Smooth muscle cell of the brain vasculature (primary cell): Measurements from ENCODE around the gene MORN1.
"Not testable (repeated sequence)": the region's sequence is repeated elsewhere in the genome, so short reads cannot be mapped to it uniquely, and the experiment has no call there.

ENCODE experiments used
- DNase-seq: peaks from one replicate; pipeline ENCODE4 v3.0.0-alpha.2; 2012; ENCODE audit warnings: low read depth, low spot score

The MORN1 gene

DNA sequence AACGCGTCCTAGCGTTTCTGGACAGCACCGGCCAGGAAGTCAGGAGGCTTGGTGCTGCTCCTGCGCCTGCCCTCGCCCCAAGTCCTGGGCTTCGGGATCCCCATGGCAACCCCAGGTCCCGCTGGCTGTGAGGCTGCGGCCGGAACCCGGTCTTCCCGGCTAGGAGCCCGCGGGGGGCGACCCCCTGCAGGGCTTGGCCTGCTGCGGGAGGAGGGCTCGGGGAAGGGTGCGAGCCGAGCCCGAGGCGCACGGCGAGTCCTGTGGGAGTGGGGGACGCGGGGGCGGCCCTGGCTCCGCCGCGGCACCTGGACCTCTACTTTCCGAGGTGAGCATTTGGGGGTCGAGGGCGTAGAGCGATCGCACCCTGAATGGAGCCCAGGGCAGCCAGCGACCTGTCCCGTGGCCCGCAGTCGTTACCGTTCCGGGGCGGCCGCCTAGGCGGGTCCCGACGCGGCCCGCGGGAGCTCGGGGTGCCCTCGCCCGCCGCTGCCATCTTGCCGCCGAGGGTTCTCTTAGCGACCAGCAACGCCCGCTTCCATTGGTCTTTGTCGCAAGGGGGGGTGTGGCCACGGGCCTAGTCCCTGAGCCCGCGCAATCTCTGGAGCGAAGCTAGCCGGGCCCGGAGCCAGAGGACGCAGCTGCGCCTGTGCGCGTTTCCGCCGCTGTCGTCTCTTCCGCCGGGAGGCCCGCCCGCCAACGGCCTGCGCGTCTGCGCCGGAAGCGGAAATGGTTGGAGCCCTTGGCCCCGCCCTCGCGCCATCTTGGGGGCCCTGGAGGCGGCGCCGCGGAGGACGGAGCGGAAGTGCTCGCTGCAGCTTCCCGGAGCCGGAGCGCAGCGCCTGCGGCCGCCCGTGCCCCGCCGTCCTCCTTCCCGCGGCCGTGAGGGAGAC is at the start of gene MORN1, which contains the start of gene RER1:
MORN1 (minus strand) TSS at position 514 of the 890 bp plus-strand sequence; CDS start at position 493, 21 bp downstream.
RER1 (plus strand) TSS at position 801 of the 890 bp plus-strand sequence. CDS start 3,950 bp downstream, outside the sequence.
- peak; percentile 97 for DNase-seq

DNA sequence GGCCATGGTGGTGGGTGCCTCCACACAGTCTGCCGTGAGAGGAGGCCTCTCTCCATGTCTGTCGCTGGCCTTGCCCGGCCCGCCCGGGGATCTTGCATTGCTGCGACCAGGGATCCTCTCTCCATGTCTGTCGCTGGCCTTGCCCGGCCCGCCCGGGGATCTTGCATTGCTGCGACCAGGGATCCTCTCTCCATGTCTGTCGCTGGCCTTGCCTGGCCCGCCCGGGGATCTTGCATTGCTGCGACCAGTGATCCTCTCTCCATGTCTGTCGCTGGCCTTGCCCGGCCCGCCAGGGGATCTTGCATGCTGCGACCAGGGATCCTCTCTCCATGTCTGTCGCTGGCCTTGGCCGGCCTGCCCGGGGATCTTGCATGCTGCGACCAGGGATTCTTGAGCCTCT is 49.0 kb upstream of the MORN1 start:
- DNase-seq = not testable (repeated sequence)

DNA sequence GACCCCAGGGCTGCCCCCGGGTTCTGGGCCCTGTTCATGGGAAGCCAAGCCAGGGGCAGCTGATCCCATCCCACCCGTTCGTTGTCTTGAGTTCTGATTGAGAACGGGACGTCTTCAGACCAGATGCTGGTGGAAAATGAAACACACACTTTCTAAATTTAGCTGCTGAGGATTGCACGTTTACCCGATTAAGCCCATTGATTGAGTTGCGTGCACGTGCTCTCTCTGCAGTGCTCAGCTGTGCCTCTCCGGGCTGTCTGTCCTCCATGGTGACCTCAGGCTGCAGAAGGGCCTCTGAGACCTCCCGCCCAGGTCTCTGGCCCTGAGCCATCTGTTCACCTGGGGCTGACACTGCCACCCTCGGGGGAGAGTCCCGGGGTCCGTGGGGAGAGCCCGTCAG is 48.0 kb upstream of the MORN1 start:
- DNase-seq = no peak

DNA sequence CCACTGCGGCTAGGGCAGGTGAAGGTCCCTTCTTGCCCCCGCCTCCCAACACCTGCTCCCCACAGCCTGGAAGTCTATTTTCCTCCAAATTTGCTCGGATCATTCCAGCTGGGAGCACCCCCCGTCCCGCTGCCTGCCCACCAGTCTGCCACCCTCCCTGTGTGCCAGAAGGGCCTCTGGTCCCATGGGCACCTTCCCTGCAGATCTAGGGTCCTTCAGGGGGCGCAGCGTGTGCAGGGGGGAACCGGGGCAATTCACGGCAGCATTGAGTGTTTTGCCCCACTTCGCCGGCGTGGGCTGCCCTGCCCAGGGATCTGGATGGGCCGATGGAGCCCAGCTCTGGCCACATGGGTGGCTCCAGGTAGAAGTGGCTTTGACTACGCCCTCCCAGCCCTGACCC is 47.3 kb upstream of the MORN1 start:
- DNase-seq = no peak

DNA sequence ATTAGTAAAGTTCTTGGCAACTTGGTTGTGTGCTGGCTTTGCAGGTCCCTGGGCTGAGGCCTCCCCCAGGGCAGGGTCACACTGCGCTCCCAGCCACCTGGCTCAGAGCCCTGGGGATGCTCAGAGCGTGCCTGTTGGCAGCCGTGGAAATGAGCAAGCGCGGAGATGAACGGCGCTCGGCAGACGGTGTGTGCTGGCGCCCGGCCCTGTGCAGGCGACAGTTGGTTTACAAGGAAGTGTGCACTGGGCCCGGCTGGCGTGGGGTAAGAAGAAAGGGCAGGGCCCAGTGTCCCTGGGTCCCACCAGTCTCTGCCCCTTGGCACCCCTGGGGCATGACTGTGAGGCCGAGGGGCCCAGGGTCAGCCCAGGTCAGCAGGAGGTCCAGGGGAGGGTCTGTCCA is 46.7 kb upstream of the MORN1 start:
- DNase-seq = no peak

DNA sequence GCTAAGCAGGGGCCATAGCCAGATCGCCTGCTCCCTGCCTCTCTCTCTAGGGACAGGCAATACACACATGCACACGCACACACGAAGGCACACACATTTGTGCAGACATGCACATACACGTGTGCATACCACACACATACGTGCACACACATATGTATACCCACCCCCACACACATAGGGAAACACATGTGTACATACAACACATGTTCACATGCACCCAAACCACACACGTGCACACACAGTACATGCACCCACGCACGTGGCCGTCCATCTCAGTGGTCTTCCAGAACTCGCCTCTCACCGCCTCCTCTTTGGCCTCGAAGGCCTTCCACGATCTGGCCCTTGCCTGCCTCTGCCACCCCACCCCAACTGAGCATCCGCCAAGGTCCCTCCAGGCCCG is 46.3 kb upstream of the MORN1 start:
- no peak for DNase-seq

DNA sequence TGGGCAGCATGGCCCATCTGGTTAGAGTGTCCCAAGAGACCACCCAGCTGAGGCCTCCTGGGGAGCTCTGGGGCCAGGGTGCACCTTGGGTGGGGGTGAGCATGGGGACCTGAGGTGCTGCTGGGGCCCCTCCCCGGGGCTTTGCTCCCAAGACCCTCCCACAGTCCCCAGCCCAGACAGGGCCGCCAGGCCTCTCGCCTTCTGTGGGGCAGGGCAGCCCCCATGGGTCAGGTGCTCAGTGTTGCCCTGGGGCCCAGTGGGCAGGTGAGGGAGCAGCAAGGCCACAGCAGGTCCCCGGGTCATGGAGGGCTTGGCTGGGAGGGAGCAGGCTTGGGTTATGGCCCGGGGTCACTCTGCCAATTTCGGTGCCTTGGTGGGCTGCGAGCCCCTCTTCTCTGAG is 45.5 kb upstream of the MORN1 start:
- no peak for DNase-seq

DNA sequence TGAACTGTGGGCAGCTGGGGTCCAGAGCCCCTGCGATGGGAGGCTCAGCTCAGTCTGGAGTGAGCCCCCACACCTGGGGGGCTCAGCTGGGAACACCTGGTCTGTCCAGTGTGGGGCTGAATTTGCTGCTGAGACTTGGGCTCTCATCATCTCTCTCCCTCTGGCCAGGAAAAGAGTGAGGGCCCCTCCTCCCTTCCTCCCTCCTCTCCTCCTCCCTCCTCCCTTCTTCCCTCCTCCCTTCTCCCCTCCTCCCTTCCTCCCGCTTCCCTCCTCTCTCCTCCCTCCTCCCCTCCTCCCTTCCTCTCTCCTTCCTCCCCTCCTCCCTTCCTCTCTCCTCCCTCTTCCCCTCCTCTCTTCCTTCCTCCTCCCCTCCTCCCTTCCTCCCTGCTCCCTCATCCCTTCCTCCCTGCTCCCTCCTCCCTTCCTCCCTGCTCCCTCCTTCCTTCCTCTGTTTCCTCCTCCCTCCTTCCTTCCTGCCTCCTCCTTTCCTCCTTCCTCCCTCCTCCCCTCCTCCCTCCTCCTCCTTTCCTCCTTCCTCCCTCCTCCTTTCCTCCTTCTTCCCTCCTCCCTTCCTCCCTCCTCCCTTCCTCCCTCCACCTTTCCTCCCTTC is 44.5 kb upstream of the MORN1 start:
- DNase-seq = no peak

DNA sequence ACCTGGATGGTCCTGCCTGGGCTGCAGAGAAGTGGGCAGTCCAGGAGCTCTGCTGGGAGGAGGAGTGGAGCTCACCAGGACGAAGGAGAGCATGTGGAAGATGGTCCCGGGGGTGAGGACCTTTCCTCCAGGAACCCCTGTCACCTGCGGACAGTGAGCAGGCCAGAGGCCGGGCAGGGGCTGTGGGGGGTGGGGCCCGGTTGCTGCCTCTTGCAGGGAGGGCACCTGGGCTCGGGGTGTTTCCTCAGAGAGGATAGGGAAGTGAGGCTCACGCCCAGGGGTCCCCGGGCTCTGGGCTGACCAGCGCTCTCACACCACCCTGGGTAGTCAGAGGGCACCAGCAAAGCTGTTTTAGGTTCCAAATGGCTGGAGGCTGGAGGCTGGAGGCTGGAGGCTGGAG is 43.7 kb upstream of the MORN1 start:
- DNase-seq = no peak

DNA sequence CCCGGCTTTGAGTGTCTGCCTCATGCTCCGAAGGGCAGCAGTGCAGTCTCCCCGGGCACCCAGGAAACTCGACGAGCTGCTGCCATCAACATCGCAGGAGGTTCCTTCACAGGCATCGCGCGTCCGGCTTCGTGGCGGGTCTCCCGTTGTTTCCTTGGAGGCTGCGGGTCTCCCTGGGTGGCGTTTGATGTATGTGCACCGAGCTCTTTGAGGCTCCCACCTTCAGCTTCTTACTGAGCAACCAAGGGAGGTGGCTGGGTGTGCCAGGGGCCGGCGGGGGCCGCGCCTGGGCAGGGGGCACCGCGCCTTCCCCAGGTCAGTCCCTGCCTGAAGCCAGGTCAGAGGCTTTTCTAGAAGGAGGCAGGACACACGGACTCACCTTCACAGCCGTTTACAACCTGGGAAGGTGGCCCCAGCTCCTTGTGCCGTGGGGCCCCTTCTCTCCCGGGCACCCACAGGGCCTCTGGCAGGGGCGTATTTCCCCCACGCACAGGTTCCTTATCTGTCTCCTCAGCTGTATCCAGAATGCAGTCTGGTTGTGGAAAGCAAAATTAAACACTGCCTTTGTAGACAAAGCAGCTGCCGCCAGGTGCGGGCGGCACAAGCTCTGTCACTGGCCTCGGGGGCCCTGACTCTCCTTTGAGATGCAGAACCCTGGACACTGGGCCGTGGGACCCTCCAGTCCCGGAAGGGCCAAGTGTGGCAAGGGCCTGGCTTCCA is 42.7 kb upstream of the MORN1 start:
- no peak for DNase-seq

DNA sequence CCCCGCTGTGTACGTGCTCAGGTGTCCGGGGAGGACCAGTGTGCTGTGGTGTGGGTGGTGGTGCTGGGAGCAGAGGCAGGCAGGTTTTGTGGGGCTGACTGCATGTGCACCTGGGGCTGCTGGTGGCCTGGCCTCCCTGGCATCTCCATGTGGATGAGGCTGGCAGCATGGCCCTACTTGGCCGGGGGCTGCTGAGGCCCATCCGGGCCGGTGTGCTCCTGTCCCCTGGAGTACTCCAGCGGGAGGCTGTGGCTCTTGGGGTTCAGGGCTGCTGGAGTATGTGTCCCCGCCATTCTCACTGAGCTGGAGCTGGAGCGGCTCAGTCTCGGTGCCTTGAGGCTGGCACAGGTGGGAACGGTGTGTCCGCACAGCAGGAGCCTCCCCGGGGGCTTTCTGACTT is 41.8 kb upstream of the MORN1 start:
- no peak for DNase-seq

DNA sequence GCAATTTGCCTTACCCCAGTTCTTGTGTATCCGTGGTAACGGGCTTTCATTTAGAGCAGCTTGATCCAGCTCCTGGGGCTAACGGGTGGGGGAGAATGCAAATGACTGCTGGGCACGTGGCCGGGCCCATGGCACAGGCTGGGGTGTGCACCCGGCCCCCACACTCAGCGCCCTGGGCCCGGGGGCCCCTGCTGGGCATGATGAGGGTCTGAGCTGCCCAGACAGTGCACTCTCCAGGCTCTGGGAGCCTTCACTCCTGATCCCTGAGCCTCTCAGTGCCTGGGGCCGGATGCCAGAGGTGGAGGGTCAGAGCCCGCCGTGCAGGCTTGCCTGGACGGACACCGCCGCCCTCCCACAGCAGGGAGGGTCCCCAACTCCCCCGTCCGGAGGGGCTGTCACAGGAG is 41.1 kb upstream of the MORN1 start:
- no peak for DNase-seq

DNA sequence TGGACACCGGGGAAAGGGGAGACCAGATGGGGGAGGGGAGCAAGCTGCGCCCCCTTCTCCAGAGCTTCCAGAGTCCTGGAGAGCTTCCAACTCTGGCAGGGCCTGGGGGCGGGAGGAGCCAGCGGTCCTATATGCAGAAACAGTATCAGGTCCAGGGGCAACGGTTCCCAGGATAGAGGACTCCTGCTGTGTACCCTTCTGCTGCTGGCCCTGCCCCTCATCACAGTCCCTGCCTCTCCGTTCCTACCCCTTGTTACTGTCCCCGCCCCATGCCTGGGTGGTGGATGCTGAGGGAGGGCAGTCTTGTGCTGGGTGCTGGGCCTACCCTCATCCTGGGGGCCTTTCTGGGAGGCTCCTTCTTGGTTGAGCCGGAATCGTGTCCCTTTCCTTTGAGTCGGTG is 40.2 kb upstream of the MORN1 start:
- DNase-seq = no peak

DNA sequence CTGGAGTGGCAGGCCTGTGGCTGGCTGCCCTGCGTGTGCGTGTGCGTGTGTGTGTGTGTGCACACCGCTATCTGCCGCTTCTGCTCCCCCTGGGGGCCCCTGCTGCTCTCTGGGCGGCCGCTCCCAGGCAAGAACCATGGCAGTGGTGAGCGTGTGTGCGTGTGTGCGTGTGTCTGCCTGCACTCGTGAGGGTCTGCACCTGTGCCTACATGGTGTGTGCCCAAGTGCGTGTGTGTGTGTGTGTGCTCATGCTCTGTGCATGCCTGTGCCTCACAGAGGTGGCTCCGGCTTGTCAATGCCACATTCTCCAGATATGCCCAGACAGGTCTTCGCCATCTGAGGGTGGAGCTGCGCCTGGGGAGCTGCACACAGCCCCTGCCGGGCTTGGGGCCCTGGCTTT is 39.7 kb upstream of the MORN1 start:
- DNase-seq = no peak

DNA sequence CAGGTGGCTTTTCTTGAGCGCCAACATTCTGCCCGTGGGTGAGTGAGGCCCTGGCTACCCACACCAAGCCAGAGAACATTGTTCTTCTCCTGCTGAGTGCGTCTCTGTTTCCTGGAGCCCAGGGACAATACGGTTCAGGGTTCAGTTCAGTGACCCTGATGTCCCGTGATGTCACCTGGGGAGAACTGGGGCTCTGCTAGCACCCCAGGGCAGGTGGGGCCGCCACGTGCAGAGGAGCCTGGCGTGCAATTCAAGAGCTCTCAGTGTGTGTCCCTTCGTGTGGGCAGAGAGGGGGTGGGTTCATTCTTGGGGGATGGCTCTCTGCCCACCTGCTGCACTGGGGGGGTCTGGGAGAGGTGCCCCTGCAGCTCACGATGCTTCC is 39.2 kb upstream of the MORN1 start:
- no peak for DNase-seq

DNA sequence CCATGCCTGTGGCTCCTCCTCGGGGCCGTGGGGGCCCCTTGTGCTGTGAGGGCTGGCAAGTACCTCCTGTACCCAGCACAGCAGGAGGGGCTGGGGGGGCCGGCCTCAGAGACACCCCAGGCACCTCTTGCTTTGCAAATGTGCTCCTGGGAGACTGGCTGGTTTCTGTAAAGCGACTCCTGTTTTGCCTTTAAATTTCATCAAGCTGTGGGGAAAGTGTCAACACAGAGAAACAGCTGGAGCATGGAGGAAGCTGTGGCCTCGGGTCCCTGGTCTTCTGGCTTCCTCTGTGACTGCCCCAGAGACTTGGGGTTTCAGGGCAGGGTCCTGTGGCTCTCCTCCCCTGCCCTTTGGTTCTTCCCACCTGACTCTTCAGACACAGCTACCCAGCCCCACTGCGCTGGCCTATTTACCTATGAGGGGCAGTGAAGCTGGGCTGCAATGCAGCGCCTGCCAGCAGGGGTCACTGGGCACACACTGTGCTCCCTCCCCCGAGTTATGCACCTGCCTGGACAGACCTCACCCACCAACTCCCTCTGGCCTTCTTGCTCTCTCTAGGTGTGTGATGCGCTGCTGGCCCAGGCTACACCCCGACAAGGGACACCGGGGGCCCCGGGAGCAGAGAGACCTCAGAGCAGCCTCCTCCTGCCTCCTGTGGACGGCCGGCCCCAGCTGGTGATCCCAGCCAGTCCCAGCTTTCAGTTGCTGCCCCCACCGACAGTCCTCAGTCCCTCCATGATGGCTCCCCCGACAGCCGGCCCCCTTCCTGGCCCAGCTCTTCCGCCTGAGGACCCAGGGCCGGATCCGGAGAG is 38.6 kb upstream of the MORN1 start:
- no peak for DNase-seq

DNA sequence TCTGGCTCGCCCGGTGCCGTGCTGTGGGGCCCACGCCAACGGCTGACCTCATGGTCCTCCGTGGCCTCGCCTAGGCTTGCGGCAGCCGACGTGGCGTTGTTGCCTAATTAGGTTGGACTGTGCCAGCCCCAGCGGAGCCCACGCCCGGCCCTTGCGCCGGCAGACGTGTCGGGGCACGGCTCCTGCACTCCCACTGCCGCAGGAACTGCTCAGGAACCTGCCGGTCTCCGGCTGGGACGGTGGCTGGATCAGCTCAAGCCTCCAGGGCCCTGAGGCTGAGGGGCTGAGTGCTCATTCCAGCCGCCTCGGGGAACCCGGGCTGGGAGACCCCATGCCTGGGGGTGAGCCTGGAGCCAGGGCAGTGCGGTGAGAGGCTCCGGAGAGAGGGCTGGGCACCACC is 37.1 kb upstream of the MORN1 start:
- DNase-seq = no peak

DNA sequence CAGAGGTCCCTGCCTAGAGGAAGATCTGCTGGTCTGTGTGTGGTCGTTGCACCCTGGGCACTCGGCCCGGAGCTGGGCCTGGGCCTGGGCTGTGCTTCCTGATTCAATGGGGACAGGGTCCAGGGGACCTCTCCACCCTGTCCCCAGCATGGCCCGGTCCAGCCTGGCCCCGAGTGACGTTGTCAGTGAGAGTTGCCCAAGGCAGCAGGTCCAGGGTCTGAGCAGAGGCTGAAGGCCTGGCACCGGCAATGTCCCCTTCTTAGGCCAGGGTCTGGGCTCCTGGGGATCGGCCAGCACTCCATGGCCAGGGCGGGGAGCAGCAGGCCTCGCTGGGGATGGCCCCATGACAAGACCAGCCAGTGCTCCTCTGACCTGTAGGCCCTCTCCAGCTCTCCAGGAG is 36.6 kb upstream of the MORN1 start:
- no peak for DNase-seq

DNA sequence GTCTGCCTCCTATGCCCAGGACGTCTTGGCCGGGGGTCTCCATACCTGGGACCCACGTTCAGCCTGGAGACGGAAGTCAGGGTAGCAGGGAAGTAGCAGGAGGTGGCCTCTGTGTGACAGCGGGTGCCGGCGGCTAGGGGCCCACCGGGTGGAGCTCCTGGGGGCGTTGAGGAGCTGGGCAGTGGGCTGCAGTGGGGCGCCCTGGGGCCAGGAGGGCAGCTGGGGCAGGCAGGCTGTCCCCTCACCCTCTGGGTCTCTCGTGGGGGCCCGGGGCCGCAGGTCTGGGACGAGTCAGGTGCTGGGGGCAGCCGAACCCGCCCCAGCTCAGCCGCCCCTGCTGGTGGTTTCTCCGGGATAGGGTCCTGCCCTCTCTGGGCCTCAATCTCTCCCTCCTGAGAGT is 35.7 kb upstream of the MORN1 start:
- no peak for DNase-seq

DNA sequence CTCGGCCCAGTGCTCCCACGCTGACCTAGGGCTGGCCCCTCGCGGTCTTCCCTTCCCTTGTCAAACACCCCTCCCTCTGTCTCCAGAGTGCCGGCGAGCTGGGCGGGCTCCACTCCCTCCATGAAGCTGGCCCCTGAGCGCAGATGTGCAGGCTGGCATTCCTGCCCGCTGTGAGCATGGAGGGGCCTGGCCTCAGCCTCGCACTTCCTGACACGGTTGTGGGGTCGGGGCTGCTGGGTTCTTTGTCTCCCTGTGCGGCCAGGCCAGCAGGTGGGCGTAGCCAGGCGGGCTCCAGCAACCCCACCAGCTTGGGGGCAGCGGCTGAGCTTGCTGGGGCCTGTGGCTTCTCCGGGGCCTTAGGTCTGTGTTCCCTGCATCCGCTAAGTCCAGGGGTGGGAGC is 35.2 kb upstream of the MORN1 start:
- no peak for DNase-seq

DNA sequence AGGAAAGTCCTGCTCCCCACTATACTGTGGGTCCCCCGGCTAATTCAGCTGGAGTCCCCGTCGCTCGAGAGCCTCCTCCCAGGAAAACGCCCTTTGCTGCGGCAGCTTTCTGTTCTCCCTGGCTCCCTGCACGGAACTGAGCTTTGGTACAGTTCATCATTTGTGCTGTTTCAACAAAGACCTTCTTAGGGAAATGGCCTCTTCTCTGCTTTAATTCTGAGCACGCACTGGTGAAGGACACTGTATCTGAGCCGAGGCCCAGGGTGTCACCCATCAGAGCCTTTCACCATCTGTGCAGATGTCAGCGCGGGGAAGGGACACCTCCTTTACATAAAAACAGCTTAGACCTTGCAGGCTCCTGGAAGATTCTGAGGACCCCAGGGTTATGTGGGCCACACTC is 34.5 kb upstream of the MORN1 start:
- DNase-seq = no peak

DNA sequence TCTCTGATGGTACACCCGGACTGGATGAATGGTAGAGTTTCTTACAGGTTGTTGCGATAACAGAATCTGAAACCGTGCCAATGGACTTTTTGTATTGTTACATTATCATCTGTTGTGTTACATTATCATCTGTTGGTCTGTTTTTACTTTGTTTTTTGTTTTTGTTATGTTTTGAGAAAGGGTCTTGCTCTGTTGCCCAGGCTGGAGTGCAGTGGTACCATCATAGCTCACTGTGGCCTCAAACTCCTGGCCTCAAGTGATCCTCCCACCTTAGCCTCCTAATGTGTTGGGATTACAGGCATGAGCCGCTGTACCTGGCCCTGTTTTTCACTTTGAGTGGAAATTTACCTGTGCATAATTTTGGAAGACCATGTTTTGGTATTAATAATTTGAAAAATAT is 31.2 kb upstream of the MORN1 start:
- no peak for DNase-seq
